C4-2B (cell line): ENCODE measurements around the gene TAF7.

Experiments used
- CTCF ChIP-seq: fragments of 450-650 bp; conservative IDR thresholded peaks from 2 replicates; pipeline ENCODE4 v1.5.1; 2017; ENCODE audit warnings: mild to moderate bottlenecking
- ZFX ChIP-seq: fragments of 450-650 bp; IDR thresholded peaks from 2 replicates; pipeline ENCODE4 v1.6.1; 2017

GRCh38 chr5:141319202-141319601 is 1.4 kb downstream of the TAF7 start:
- TF ChIP-seq CTCF, result no peak
- TF ChIP-seq ZFX, result no peak
